ENCODE data around the gene PALM2AKAP2. TPM values are rescaled to one million over a fixed set of nuclear protein-coding genes. Genes with fewer than 3 reads are reported as not detected.
A peak's percentile ranks its signal among the peaks of the same experiment; 100 is the strongest.

Gene PALM2AKAP2
- total and polyA plus RNA-seq, 2 experiments from 2014 or later = 2.5 to 7.9 TPM

DNA sequence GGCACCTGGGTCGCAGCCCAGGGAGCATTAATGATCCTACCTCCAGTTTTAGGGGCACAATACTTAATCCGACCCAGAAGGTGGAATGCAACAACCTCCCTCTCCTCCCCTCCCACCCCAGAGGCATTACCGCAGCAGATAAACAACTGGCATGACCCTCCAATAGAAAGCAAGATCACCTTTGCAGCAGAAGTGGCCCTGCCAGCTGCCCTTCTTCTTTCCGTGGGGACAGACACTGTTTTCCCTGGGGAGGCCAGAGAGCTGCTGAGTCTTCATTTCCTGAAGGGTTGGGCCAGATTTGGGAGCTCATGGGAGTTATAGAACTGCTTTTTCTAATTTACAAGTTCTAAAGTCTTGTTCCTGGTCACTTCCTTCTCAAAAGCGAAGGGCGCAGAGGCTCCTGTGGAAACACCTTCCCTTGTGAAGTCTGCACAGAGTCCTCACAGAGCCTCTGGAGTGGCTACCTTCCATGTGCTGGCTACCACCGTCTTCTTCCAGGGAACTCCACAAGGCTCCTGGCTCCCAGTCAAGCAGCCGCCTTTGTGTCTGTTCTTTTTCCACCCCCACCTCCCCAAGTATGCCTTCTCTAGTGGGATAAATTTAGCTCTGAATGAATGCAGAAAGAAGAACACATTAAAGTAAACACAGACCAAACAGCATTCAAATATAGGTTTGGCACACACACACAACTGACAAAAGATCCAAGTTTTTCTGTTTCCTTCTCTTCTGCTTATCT, 8.0 kb upstream of the PALM2AKAP2 start:
- Histone ChIP-seq H3K4me3 (no peak overlapping the region), H3K36me3 (ENCODE audit: insufficient read depth) (no peaks in the 10 kb centered on the region), H2AFZ (peak overlapping the region; percentile 61; the same call in 1 of the 2 replicates), H3F3A (replicated peaks; ENCODE audit: low read depth) (no peaks in the 10 kb centered on the region), H3K9me2 (ENCODE audit: insufficient read depth) (peaks cover 14% of the 10 kb centered on the region), H3K4me2 (0 out of 2 replicates have a peak overlapping the region, but pooled peaks have one; percentile 1), H3K27me3 (ENCODE audit: insufficient read depth) (no peaks in the 10 kb centered on the region), H4K20me1 (replicated peaks; ENCODE audit: insufficient read depth) (no peaks in the 10 kb centered on the region), H3K79me2 (replicated peaks; ENCODE audit: insufficient read depth) (no peaks in the 10 kb centered on the region), H3K27ac (ENCODE audit: low read depth) (no peak overlapping the region), H3K4me1 (ENCODE audit: insufficient read depth) (peaks cover 27% of the 10 kb centered on the region)
- DNase-seq (ENCODE audit: low spot score) (no peak), ATAC-seq (no peak)
- H3K4me1 Mint-ChIP-seq = peaks cover 43% of the 10 kb centered on the region
- peaks cover 7% of the 10 kb centered on the region for H3K27me3 Mint-ChIP-seq (ENCODE audit: insufficient read depth, low read depth, poor library complexity)
- 0 out of 2 replicates have a peak overlapping the region, but pooled peaks have one; percentile 34 for H3K27ac Mint-ChIP-seq
- H3K9me3 Mint-ChIP-seq = no peaks in the 10 kb centered on the region
- TF ChIP-seq EZH2phosphoT487 (IDR thresholded peaks at IDR 0.05; ENCODE audit: unreplicated experiment) = no peak
- TF ChIP-seq CREB1 (CRISPR knock-in tag; IDR thresholded peaks at IDR 0.05; ENCODE audit: low read depth) = no peak
- no peak for TF ChIP-seq JUNB (IDR thresholded peaks at IDR 0.05; ENCODE audit: unreplicated experiment)
- TF ChIP-seq CTCF (conservative IDR thresholded peaks at IDR 0.05; ENCODE audit: low read depth in 2 of 2) = no peak
- TF ChIP-seq REST (IDR thresholded peaks at IDR 0.05; ENCODE audit: unreplicated experiment) = no peak
- no peak for TF ChIP-seq NANOG (IDR thresholded peaks at IDR 0.05; ENCODE audit: borderline replicate concordance)
- no peak for TF ChIP-seq POLR2AphosphoS5 (IDR thresholded peaks at IDR 0.05; ENCODE audit: low read depth)
- TF ChIP-seq STAT1 (IDR thresholded peaks at IDR 0.05; ENCODE audit: unreplicated experiment) = no peak
- no peak for TF ChIP-seq ZNF114 (CRISPR knock-in tag; IDR thresholded peaks at IDR 0.05)
- TF ChIP-seq EZH2 (IDR thresholded peaks at IDR 0.05; ENCODE audit: low read depth, unreplicated experiment) = no peak
- TF ChIP-seq, protein P1, sequence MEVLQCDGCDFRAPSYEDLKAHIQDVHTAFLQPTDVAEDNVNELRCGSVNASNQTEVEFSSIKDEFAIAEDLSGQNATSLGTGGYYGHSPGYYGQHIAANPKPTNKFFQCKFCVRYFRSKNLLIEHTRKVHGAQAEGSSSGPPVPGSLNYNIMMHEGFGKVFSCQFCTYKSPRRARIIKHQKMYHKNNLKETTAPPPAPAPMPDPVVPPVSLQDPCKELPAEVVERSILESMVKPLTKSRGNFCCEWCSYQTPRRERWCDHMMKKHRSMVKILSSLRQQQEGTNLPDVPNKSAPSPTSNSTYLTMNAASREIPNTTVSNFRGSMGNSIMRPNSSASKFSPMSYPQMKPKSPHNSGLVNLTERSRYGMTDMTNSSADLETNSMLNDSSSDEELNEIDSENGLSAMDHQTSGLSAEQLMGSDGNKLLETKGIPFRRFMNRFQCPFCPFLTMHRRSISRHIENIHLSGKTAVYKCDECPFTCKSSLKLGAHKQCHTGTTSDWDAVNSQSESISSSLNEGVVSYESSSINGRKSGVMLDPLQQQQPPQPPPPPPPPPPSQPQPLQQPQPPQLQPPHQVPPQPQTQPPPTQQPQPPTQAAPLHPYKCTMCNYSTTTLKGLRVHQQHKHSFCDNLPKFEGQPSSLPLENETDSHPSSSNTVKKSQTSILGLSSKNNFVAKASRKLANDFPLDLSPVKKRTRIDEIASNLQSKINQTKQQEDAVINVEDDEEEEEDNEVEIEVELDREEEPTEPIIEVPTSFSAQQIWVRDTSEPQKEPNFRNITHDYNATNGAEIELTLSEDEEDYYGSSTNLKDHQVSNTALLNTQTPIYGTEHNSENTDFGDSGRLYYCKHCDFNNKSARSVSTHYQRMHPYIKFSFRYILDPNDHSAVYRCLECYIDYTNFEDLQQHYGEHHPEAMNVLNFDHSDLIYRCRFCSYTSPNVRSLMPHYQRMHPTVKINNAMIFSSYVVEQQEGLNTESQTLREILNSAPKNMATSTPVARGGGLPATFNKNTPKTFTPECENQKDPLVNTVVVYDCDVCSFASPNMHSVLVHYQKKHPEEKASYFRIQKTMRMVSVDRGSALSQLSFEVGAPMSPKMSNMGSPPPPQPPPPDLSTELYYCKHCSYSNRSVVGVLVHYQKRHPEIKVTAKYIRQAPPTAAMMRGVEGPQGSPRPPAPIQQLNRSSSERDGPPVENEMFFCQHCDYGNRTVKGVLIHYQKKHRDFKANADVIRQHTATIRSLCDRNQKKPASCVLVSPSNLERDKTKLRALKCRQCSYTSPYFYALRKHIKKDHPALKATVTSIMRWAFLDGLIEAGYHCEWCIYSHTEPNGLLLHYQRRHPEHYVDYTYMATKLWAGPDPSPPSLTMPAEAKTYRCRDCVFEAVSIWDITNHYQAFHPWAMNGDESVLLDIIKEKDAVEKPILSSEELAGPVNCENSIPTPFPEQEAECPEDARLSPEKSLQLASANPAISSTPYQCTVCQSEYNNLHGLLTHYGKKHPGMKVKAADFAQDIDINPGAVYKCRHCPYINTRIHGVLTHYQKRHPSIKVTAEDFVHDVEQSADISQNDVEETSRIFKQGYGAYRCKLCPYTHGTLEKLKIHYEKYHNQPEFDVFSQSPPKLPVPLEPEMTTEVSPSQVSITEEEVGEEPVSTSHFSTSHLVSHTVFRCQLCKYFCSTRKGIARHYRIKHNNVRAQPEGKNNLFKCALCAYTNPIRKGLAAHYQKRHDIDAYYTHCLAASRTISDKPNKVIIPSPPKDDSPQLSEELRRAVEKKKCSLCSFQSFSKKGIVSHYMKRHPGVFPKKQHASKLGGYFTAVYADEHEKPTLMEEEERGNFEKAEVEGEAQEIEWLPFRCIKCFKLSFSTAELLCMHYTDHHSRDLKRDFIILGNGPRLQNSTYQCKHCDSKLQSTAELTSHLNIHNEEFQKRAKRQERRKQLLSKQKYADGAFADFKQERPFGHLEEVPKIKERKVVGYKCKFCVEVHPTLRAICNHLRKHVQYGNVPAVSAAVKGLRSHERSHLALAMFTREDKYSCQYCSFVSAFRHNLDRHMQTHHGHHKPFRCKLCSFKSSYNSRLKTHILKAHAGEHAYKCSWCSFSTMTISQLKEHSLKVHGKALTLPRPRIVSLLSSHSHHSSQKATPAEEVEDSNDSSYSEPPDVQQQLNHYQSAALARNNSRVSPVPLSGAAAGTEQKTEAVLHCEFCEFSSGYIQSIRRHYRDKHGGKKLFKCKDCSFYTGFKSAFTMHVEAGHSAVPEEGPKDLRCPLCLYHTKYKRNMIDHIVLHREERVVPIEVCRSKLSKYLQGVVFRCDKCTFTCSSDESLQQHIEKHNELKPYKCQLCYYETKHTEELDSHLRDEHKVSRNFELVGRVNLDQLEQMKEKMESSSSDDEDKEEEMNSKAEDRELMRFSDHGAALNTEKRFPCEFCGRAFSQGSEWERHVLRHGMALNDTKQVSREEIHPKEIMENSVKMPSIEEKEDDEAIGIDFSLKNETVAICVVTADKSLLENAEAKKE (CRISPR knock-in tag; IDR thresholded peaks at IDR 0.05) = no peak
- no peak for TF ChIP-seq ZNF331 (CRISPR knock-in tag; IDR thresholded peaks at IDR 0.05; ENCODE audit: low read depth)
- TF ChIP-seq, protein P2, sequence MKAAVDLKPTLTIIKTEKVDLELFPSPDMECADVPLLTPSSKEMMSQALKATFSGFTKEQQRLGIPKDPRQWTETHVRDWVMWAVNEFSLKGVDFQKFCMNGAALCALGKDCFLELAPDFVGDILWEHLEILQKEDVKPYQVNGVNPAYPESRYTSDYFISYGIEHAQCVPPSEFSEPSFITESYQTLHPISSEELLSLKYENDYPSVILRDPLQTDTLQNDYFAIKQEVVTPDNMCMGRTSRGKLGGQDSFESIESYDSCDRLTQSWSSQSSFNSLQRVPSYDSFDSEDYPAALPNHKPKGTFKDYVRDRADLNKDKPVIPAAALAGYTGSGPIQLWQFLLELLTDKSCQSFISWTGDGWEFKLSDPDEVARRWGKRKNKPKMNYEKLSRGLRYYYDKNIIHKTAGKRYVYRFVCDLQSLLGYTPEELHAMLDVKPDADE (IDR thresholded peaks at IDR 0.05) = no peak
- no peak overlapping the region for H3K4me3 Mint-ChIP-seq
- H3K36me3 Mint-ChIP-seq (ENCODE audit: low read depth) = no peaks in the 10 kb centered on the region

All from GM23338 (cell line).